ENCODE measurements around the gene IGSF21. TPM values are rescaled to one million over a fixed set of nuclear protein-coding genes. Genes with fewer than 3 reads are reported as not detected.

Gene IGSF21
- polyA plus RNA-seq, 2 donors = 0.06 to 0.13 TPM

GRCh38 chr1:18304151-18304869 is 196.7 kb downstream of the IGSF21 start:
- Histone ChIP-seq H3K27me3 (ENCODE audit: control insufficient read depth in 1 of 2, insufficient read depth in 2 of 2, low read length in 2 of 2) (no peaks in the 10 kb centered on the region), H3K4me3 (ENCODE audit: low read depth in 1 of 2, low read length in 2 of 2) (no peak overlapping the region), H3K36me3 (ENCODE audit: control insufficient read depth in 2 of 2, insufficient read depth in 2 of 2, low read length in 1 of 2) (no peaks in the 10 kb centered on the region), H3K27ac (ENCODE audit: low read depth in 2 of 2, low read length in 1 of 2) (no peak overlapping the region), H3K9me3 (ENCODE audit: control insufficient read depth in 2 of 2, insufficient read depth in 1 of 2, low read depth in 1 of 2, low read length in 1 of 2) (no peaks in the 10 kb centered on the region), H3K4me1 (ENCODE audit: control insufficient read depth in 2 of 2, insufficient read depth in 2 of 2, low read length in 1 of 2) (no peaks in the 10 kb centered on the region)
- WGBS, 2 donors = 68 to 73% methylated on average over 6 of the region's 6 CpGs

GRCh38 chr1:18305182-18305795 is 197.7 kb downstream of the IGSF21 start:
- H3K27me3 ChIP-seq (ENCODE audit: control insufficient read depth in 1 of 2, insufficient read depth in 2 of 2, low read length in 2 of 2) = no peaks in the 10 kb centered on the region
- no peaks in the 10 kb centered on the region for H3K9me3 ChIP-seq (ENCODE audit: control insufficient read depth in 2 of 2, insufficient read depth in 1 of 2, low read depth in 1 of 2, low read length in 1 of 2)
- 78 to 83% methylated on average over 3 of the region's 3 CpGs for WGBS, 2 donors
- no peaks in the 10 kb centered on the region for H3K4me1 ChIP-seq (ENCODE audit: control insufficient read depth in 2 of 2, insufficient read depth in 2 of 2, low read length in 1 of 2)
- no peaks in the 10 kb centered on the region for H3K36me3 ChIP-seq (ENCODE audit: control insufficient read depth in 2 of 2, insufficient read depth in 2 of 2, low read length in 1 of 2)
- H3K4me3 ChIP-seq (ENCODE audit: low read depth in 1 of 2, low read length in 2 of 2) = no peak overlapping the region
- H3K27ac ChIP-seq (ENCODE audit: low read depth in 2 of 2, low read length in 1 of 2) = no peak overlapping the region

DNA sequence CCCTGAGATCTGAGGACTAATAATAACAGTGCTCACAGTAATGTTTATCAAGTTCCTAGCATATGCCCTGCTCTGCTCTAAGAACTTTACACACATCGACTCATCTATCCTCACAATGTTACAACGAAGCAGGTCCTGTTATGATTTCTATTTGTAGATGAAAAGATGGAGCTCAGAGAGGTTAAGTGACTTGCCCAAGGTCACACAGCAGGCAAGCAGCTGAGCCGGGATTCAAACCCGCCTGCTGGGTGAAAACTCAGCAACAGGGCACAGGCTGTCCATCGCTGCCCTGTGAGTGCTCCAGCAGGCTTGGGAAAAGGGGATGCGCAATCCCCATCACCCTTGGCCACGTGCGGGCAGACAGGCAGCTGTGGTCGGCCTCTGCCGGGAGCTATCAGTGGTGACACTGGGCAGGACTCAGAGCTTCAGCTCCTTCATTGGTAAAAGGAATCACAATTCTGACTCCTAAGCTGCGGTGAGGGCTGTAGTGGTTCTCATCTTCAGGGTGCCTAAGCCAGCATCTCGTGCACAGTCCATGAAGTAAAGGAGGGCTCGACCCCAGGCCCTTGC is 199.8 kb downstream of the IGSF21 start:
- Histone ChIP-seq H3K27me3 (ENCODE audit: control insufficient read depth in 1 of 2, insufficient read depth in 2 of 2, low read length in 2 of 2) (no peaks in the 10 kb centered on the region), H3K4me1 (ENCODE audit: control insufficient read depth in 2 of 2, insufficient read depth in 2 of 2, low read length in 1 of 2) (no peaks in the 10 kb centered on the region), H3K4me3 (ENCODE audit: low read depth in 1 of 2, low read length in 2 of 2) (no peak overlapping the region), H3K27ac (ENCODE audit: low read depth in 2 of 2, low read length in 1 of 2) (no peak overlapping the region), H3K9me3 (ENCODE audit: control insufficient read depth in 2 of 2, insufficient read depth in 1 of 2, low read depth in 1 of 2, low read length in 1 of 2) (peaks cover 2 to 4% of the 10 kb centered on the region in 2 donors), H3K36me3 (ENCODE audit: control insufficient read depth in 2 of 2, insufficient read depth in 2 of 2, low read length in 1 of 2) (no peaks in the 10 kb centered on the region)
- 72% methylated on average over 13 of the region's 13 CpGs for WGBS, 2 donors

GRCh38 chr1:18309552-18310155 is 202.1 kb downstream of the IGSF21 start:
- no peak overlapping the region for H3K4me3 ChIP-seq (ENCODE audit: low read depth in 1 of 2, low read length in 2 of 2)
- no peaks in the 10 kb centered on the region for H3K36me3 ChIP-seq (ENCODE audit: control insufficient read depth in 2 of 2, insufficient read depth in 2 of 2, low read length in 1 of 2)
- H3K4me1 ChIP-seq (ENCODE audit: control insufficient read depth in 2 of 2, insufficient read depth in 2 of 2, low read length in 1 of 2) = no peaks in the 10 kb centered on the region
- peaks cover 2 to 4% of the 10 kb centered on the region in 2 donors for H3K9me3 ChIP-seq (ENCODE audit: control insufficient read depth in 2 of 2, insufficient read depth in 1 of 2, low read depth in 1 of 2, low read length in 1 of 2)
- H3K27ac ChIP-seq (ENCODE audit: low read depth in 2 of 2, low read length in 1 of 2) = no peak overlapping the region
- H3K27me3 ChIP-seq (ENCODE audit: control insufficient read depth in 1 of 2, insufficient read depth in 2 of 2, low read length in 2 of 2) = no peaks in the 10 kb centered on the region
- whole genome bisulfite sequencing, 2 donors = 67 to 75% methylated on average over 10 of the region's 10 CpGs

- WGBS, 2 donors = 80 to 81% methylated on average over 10 of the region's 10 CpGs
- Histone ChIP-seq H3K27me3 (ENCODE audit: control insufficient read depth in 1 of 2, insufficient read depth in 2 of 2, low read length in 2 of 2) (no peaks in the 10 kb centered on the region), H3K9me3 (ENCODE audit: control insufficient read depth in 2 of 2, insufficient read depth in 1 of 2, low read depth in 1 of 2, low read length in 1 of 2) (peaks cover 2 to 4% of the 10 kb centered on the region in 2 donors), H3K4me3 (ENCODE audit: low read depth in 1 of 2, low read length in 2 of 2) (no peak overlapping the region), H3K27ac (ENCODE audit: low read depth in 2 of 2, low read length in 1 of 2) (no peak overlapping the region), H3K36me3 (ENCODE audit: control insufficient read depth in 2 of 2, insufficient read depth in 2 of 2, low read length in 1 of 2) (no peaks in the 10 kb centered on the region), H3K4me1 (ENCODE audit: control insufficient read depth in 2 of 2, insufficient read depth in 2 of 2, low read length in 1 of 2) (no peaks in the 10 kb centered on the region)
These were observed 205.4 kb downstream of the IGSF21 start for GRCh38 chr1:18312961-18313360.

GRCh38 chr1:18313523-18313922 is 205.9 kb downstream of the IGSF21 start:
- H3K27me3 ChIP-seq (ENCODE audit: control insufficient read depth in 1 of 2, insufficient read depth in 2 of 2, low read length in 2 of 2) = no peaks in the 10 kb centered on the region
- no peak overlapping the region for H3K27ac ChIP-seq (ENCODE audit: low read depth in 2 of 2, low read length in 1 of 2)
- H3K4me1 ChIP-seq (ENCODE audit: control insufficient read depth in 2 of 2, insufficient read depth in 2 of 2, low read length in 1 of 2) = no peaks in the 10 kb centered on the region
- H3K9me3 ChIP-seq (ENCODE audit: control insufficient read depth in 2 of 2, insufficient read depth in 1 of 2, low read depth in 1 of 2, low read length in 1 of 2) = peaks cover 2 to 4% of the 10 kb centered on the region in 2 donors
- 90 to 95% methylated on average over 2 of the region's 2 CpGs for WGBS, 2 donors
- no peaks in the 10 kb centered on the region for H3K36me3 ChIP-seq (ENCODE audit: control insufficient read depth in 2 of 2, insufficient read depth in 2 of 2, low read length in 1 of 2)
- no peak overlapping the region for H3K4me3 ChIP-seq (ENCODE audit: low read depth in 1 of 2, low read length in 2 of 2)

DNA sequence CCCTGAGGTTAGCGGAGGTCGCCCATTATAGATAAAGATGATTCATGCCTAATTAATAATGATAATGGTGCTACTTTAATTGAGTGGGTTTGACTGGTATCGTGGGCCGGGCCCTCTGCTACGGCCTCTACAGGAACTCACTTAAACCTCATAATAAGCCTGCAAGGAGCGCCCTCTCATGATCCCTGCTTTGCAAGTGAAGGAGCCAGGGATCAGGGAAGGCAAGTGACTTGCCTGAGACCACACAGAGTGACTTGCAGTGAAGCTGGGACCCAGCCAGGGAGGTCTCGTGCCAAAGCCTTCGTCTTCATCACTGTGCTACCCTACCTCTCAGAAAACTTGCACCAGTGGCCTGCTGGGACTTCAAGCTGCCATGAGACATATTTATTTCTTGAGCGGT is 206.8 kb downstream of the IGSF21 start:
- H3K9me3 ChIP-seq (ENCODE audit: control insufficient read depth in 2 of 2, insufficient read depth in 1 of 2, low read depth in 1 of 2, low read length in 1 of 2) = peaks cover 2 to 4% of the 10 kb centered on the region in 2 donors
- H3K36me3 ChIP-seq (ENCODE audit: control insufficient read depth in 2 of 2, insufficient read depth in 2 of 2, low read length in 1 of 2) = no peaks in the 10 kb centered on the region
- 70 to 73% methylated on average over 9 of the region's 9 CpGs for WGBS, 2 donors
- no peak overlapping the region for H3K4me3 ChIP-seq (ENCODE audit: low read depth in 1 of 2, low read length in 2 of 2)
- no peaks in the 10 kb centered on the region for H3K27me3 ChIP-seq (ENCODE audit: control insufficient read depth in 1 of 2, insufficient read depth in 2 of 2, low read length in 2 of 2)
- H3K27ac ChIP-seq (ENCODE audit: low read depth in 2 of 2, low read length in 1 of 2) = no peak overlapping the region
- H3K4me1 ChIP-seq (ENCODE audit: control insufficient read depth in 2 of 2, insufficient read depth in 2 of 2, low read length in 1 of 2) = no peaks in the 10 kb centered on the region

DNA sequence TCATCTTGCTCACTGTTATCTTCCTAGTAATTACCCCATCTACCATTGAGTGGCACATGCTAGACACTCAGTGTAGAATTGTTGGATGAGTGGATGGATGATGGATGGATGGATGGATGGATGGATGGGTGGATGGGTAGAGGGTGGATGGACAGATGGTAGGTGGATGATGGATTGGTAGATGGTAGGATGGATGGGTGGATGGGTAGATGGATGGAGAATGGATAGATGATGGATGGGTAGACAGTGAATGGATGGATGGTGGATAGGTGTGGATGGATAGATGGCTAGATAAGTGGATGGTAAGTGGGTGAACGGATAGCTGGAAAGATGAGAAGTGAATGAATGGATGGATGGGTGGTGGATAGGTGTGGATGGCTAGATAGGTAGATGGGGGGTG is 207.9 kb downstream of the IGSF21 start:
- H3K4me3 ChIP-seq (ENCODE audit: low read depth in 1 of 2, low read length in 2 of 2) = no peak overlapping the region
- H3K4me1 ChIP-seq (ENCODE audit: control insufficient read depth in 2 of 2, insufficient read depth in 2 of 2, low read length in 1 of 2) = no peaks in the 10 kb centered on the region
- H3K36me3 ChIP-seq (ENCODE audit: control insufficient read depth in 2 of 2, insufficient read depth in 2 of 2, low read length in 1 of 2) = no peaks in the 10 kb centered on the region
- no peaks in the 10 kb centered on the region for H3K27me3 ChIP-seq (ENCODE audit: control insufficient read depth in 1 of 2, insufficient read depth in 2 of 2, low read length in 2 of 2)
- 83 to 93% methylated on average over 1 of the region's 1 CpG for WGBS, 2 donors
- H3K27ac ChIP-seq (ENCODE audit: low read depth in 2 of 2, low read length in 1 of 2) = no peak overlapping the region
- peaks cover 2 to 4% of the 10 kb centered on the region in 2 donors for H3K9me3 ChIP-seq (ENCODE audit: control insufficient read depth in 2 of 2, insufficient read depth in 1 of 2, low read depth in 1 of 2, low read length in 1 of 2)

- no peaks in the 10 kb centered on the region for H3K4me1 ChIP-seq (ENCODE audit: control insufficient read depth in 2 of 2, insufficient read depth in 2 of 2, low read length in 1 of 2)
- H3K9me3 ChIP-seq (ENCODE audit: control insufficient read depth in 2 of 2, insufficient read depth in 1 of 2, low read depth in 1 of 2, low read length in 1 of 2) = peaks cover 0 to 2% of the 10 kb centered on the region in 2 donors
- 29 to 53% methylated on average over 3 of the region's 3 CpGs for WGBS, 2 donors
- no peak overlapping the region for H3K4me3 ChIP-seq (ENCODE audit: low read depth in 1 of 2, low read length in 2 of 2)
- no peak overlapping the region for H3K27ac ChIP-seq (ENCODE audit: low read depth in 2 of 2, low read length in 1 of 2)
- no peaks in the 10 kb centered on the region for H3K36me3 ChIP-seq (ENCODE audit: control insufficient read depth in 2 of 2, insufficient read depth in 2 of 2, low read length in 1 of 2)
- H3K27me3 ChIP-seq (ENCODE audit: control insufficient read depth in 1 of 2, insufficient read depth in 2 of 2, low read length in 2 of 2) = no peaks in the 10 kb centered on the region
These were observed 209.2 kb downstream of the IGSF21 start for GRCh38 chr1:18316764-18317163.
